ENCODE data around the gene SLC23A1. TPM values are rescaled to one million over a fixed set of nuclear protein-coding genes. Genes with fewer than 3 reads are reported as not detected.

Gene SLC23A1
- total RNA-seq, 1 experiment from 2014 or later = not detected

DNA sequence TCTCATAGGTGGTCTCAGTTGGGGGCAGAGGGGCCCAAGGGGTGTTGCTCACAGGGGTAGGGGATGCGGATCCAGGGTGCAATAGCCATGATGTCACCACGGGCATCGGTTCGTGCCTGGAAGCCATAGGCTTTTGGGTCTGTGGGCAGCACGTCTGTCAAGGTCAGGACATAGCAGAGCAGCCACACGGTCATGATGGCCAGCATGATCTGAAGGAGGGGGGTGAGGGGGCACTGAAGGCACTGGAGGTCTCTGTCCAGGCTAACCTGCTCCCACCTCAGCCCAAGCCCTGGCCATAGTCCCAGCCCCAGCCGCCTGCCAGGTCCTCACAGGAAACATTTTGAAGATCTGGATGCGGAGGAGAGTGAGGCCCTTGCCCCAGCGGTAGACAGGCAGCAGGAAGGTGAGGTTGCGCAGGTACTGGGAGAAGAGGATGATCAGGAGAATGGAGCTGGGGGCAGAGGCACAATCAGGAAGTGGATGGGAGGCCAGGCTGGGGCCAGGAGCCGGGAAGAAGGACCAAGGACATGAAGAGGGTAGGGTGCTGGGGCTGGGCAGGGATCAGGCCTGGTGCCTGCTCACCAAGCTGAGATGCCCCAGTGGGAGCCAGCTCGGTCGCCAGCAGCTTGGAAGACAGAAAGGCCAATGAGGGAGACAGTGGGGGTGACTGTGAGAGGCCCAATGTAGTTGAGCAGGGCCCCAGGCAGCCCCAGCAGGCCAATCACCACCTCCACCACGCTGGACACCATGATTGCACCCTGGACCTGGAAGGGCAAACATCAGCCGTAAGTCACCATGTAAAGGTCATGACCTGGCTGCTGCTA lies 3.3 kb downstream of the SLC23A1 start:
- intact Hi-C loops (cut with micrococcal nuclease; ENCODE audit: unreplicated experiment) = no loop called here
- Histone ChIP-seq H3K4me3 (ENCODE audit: low read depth, low read length, poor library complexity, severe bottlenecking) (no peak overlapping the region), H3K4me1 (ENCODE audit: insufficient read depth, low read length, poor library complexity, severe bottlenecking) (no peaks in the 10 kb centered on the region), H3K27ac (ENCODE audit: low read depth, low read length, poor library complexity, severe bottlenecking) (no peak overlapping the region), H3K36me3 (ENCODE audit: insufficient read depth, low read length, poor library complexity, severe bottlenecking) (no peaks in the 10 kb centered on the region), H3K27me3 (replicated peaks; ENCODE audit: insufficient read depth, low read depth, low read length, poor library complexity) (no peaks in the 10 kb centered on the region), H3K9me3 (ENCODE audit: low read depth, low read length, poor library complexity, severe bottlenecking) (no peaks in the 10 kb centered on the region)
- CTCF ChIA-PET = no interaction called here
- POLR2A ChIA-PET (ENCODE audit: low non-redundant PET) = no interaction called here
- DNase-seq (ENCODE audit: low spot score) = no peak
- no TSS peak for BruUV-seq (replicated peaks)
- TF ChIP-seq, protein P1, sequence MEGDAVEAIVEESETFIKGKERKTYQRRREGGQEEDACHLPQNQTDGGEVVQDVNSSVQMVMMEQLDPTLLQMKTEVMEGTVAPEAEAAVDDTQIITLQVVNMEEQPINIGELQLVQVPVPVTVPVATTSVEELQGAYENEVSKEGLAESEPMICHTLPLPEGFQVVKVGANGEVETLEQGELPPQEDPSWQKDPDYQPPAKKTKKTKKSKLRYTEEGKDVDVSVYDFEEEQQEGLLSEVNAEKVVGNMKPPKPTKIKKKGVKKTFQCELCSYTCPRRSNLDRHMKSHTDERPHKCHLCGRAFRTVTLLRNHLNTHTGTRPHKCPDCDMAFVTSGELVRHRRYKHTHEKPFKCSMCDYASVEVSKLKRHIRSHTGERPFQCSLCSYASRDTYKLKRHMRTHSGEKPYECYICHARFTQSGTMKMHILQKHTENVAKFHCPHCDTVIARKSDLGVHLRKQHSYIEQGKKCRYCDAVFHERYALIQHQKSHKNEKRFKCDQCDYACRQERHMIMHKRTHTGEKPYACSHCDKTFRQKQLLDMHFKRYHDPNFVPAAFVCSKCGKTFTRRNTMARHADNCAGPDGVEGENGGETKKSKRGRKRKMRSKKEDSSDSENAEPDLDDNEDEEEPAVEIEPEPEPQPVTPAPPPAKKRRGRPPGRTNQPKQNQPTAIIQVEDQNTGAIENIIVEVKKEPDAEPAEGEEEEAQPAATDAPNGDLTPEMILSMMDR (conservative IDR thresholded peaks at IDR 0.05; ENCODE audit: low read depth, low read length) = no peak
- TF ChIP-seq EZH2 (IDR thresholded peaks at IDR 0.05; ENCODE audit: borderline replicate concordance, low read depth, low read length, poor library complexity, severe bottlenecking) = no peak

GRCh38 chr5:139378941-139379361 lies 4.1 kb downstream of the SLC23A1 start:
- ChIA-PET CTCF (interaction anchor here (0.5 kb wide), 1 partner anchor 52 kb away, joined by 4 read pairs; no protein-coding TSS in a partner anchor), POLR2A (ENCODE audit: low non-redundant PET) (no interaction called here)
- no peaks in the 10 kb centered on the region for H3K9me3 ChIP-seq (ENCODE audit: low read depth, low read length, poor library complexity, severe bottlenecking)
- TF ChIP-seq, protein P1 (conservative IDR thresholded peaks at IDR 0.05; ENCODE audit: low read depth, low read length) = no peak
- no peak for TF ChIP-seq EZH2 (IDR thresholded peaks at IDR 0.05; ENCODE audit: borderline replicate concordance, low read depth, low read length, poor library complexity, severe bottlenecking)
- no peaks in the 10 kb centered on the region for H3K4me1 ChIP-seq (ENCODE audit: insufficient read depth, low read length, poor library complexity, severe bottlenecking)
- intact Hi-C loops (cut with micrococcal nuclease; ENCODE audit: unreplicated experiment) = no loop called here
- no peak for DNase-seq (ENCODE audit: low spot score)
- no peak overlapping the region for H3K27ac ChIP-seq (ENCODE audit: low read depth, low read length, poor library complexity, severe bottlenecking)
- H3K36me3 ChIP-seq (ENCODE audit: insufficient read depth, low read length, poor library complexity, severe bottlenecking) = no peaks in the 10 kb centered on the region
- no TSS peak for BruUV-seq (replicated peaks)
- no peak overlapping the region for H3K4me3 ChIP-seq (ENCODE audit: low read depth, low read length, poor library complexity, severe bottlenecking)
- no peaks in the 10 kb centered on the region for H3K27me3 ChIP-seq (replicated peaks; ENCODE audit: insufficient read depth, low read depth, low read length, poor library complexity)

GRCh38 chr5:139378101-139378825 lies 4.8 kb downstream of the SLC23A1 start:
- no peak overlapping the region for H3K27ac ChIP-seq (ENCODE audit: low read depth, low read length, poor library complexity, severe bottlenecking)
- ChIA-PET CTCF (interaction anchor here (0.5 kb wide), 1 partner anchor 51 kb away, joined by 4 read pairs; no protein-coding TSS in a partner anchor), POLR2A (ENCODE audit: low non-redundant PET) (no interaction called here)
- no peak overlapping the region for H3K4me3 ChIP-seq (ENCODE audit: low read depth, low read length, poor library complexity, severe bottlenecking)
- no TSS peak for BruUV-seq (replicated peaks)
- intact Hi-C loops (cut with micrococcal nuclease; ENCODE audit: unreplicated experiment) = no loop called here
- H3K36me3 ChIP-seq (ENCODE audit: insufficient read depth, low read length, poor library complexity, severe bottlenecking) = no peaks in the 10 kb centered on the region
- no peaks in the 10 kb centered on the region for H3K27me3 ChIP-seq (replicated peaks; ENCODE audit: insufficient read depth, low read depth, low read length, poor library complexity)
- no peak for TF ChIP-seq EZH2 (IDR thresholded peaks at IDR 0.05; ENCODE audit: borderline replicate concordance, low read depth, low read length, poor library complexity, severe bottlenecking)
- TF ChIP-seq, protein P1 (conservative IDR thresholded peaks at IDR 0.05; ENCODE audit: low read depth, low read length) = no peak
- no peaks in the 10 kb centered on the region for H3K4me1 ChIP-seq (ENCODE audit: insufficient read depth, low read length, poor library complexity, severe bottlenecking)
- DNase-seq (ENCODE audit: low spot score) = no peak
- no peaks in the 10 kb centered on the region for H3K9me3 ChIP-seq (ENCODE audit: low read depth, low read length, poor library complexity, severe bottlenecking)

Measured in A673 (cell line).